GM12874 (cell line): ENCODE measurements around the gene OSCP1.

ENCODE experiments used
- CTCF ChIP-seq: IDR thresholded peaks from 2 replicates; pipeline ENCODE4 v1.5.1; 2011; ENCODE audit warnings: low read depth, mild to moderate bottlenecking, control low read depth, low read length, moderate library complexity; ENCODE audit not compliant: insufficient read depth

Gene OSCP1

DNA sequence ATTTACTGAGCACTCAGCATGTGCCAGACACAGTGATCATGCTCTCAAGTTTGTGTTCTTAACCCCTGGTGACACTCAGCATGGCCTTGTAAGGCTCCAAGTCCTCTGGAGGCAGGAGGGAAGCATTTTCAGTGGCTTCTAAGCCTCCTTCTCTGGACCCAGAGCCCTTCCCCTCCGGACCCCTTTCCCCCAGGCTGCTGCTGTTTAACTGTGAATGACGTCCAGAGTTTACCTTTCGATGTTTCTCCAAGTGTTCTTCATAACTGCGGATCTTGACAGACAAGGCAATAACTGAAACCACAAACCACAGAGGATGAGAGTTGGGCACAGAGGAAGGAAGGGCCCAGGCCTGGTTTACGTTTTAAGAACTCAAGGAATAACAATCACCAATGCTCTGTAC lies 7.4 kb upstream of the OSCP1 start:
- TF ChIP-seq CTCF: no peak

- TF ChIP-seq CTCF: no peak
Measured at GRCh38 chr1:36456391-36456928, 6.2 kb upstream of the OSCP1 start.

- TF ChIP-seq CTCF: no peak
Measured at GRCh38 chr1:36455386-36455785, 5.1 kb upstream of the OSCP1 start.

DNA sequence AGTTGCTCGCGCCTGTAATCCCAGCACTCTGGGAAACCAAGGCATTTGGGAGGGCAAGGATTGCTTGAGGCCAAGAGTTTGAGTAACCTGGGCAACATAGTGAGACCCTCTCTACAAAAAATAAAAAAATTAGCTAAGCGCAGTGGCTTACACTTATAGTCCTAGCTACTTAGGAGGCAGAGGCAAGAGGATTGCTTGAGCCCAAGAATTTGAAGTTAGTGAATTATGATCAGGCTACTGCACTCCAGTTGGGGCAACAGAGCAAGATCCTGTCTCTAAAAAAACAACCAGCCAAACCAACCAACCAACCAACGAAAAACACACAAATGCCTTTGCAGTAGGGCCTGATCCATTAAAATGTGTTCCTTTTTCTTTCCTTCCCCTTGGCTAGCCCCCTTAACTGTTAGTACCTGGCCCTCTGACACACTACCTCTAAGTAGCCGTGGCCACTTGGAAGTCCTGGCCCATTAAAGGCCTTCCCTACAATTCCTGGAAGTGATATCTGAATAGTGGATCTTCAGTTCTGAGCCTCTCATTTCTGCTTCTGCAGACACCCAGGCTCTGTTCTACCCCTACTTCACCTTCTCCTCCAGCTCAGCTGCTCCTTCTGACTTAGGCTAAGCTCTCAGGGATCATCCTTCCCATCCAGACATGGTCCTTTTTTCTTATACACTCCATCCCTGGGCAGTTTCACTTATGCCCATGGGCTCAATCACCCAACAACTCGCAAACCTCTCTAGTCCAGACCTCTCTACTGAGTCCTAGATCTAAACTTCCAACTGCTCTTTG lies 3.5 kb upstream of the OSCP1 start:
- TF ChIP-seq CTCF: no peak

- no peak for TF ChIP-seq CTCF
Measured at GRCh38 chr1:36453051-36453450, 2.8 kb upstream of the OSCP1 start.

DNA sequence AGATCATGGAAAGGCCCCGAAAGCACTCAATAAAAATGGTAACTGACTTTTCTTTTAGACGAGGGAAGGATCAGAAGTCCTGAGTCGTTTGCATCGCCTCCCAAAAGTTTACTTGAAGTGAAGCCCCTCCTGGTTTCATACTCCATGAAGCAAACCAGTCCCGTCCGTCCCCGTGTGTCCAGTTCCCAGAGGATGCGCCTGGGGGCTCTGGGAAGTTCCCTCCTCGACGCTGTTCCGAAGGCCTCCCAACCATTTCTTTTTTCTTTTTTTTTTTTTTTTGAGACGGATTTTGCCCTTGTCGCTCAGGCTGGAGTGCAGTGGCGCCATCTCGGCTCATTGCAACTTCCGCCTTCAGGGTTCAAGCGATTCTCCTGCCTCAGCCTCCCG lies 661 bp upstream of the OSCP1 start:
- no peak for TF ChIP-seq CTCF

DNA sequence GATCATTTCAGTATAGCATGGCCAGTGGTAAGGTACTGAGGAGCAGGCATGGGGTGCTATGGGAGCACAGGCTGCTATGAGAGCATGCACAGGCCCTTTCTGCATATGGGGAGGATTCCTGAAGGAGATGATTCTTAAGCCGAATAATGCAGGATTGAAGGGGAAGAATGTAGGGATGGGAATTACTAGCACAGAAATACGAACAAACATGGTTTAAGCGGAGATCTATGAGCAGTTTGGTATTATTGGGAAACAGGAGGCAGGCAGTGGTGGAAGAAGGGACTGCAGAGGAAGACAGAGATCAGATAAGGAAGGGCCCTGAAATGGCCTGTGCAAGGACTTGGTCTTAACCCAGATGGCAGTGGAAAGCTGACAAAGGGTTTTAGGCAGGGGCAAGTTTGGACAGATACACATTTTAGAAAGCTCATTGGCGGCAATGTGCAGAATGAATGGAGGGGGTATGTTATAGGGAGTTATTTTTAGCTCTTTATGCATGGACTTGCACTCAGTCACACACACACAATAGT lies 1.7 kb downstream of the OSCP1 start:
- TF ChIP-seq CTCF: no peak
